Tibial nerve (tissue), 4 donors: ENCODE results near the gene RXRG.

Source experiments
- EP300 ChIP-seq, 2 donors: sonication (generic); formaldehyde crosslinking; IDR thresholded peaks; one replicate each; pipeline ENCODE4 v1.6.1; 2017; ENCODE audit warnings: antibody characterized with exemption in 2 of 2, mild to moderate bottlenecking in 1 of 2
- POLR2A ChIP-seq, 2 donors: fragments of 450-650 bp; IDR thresholded peaks; one replicate each; pipeline ENCODE4 v1.6.1; 2017; ENCODE audit warnings: antibody characterized with exemption in 2 of 2, mild to moderate bottlenecking in 2 of 2, moderate library complexity in 2 of 2
- TF ChIP-seq, protein P1 (sequence below), 5 experiments: fragments of 200-600 bp in 3 of 5; fragments of 450-650 bp in 2 of 5; sonication (generic) in 3 of 5; IDR thresholded peaks; one replicate each; pipeline ENCODE4 v1.5.1; 2016 to 2019; ENCODE audit warnings: antibody characterized with exemption in 5 of 5, mild to moderate bottlenecking in 3 of 5, moderate library complexity in 2 of 5

GRCh38 chr1:165442653-165443052 is 2.3 kb downstream of the RXRG start:
- TF ChIP-seq POLR2A (IDR thresholded peaks at IDR 0.05) (no peak), EP300 (IDR thresholded peaks at IDR 0.05) (no peak)
- TF ChIP-seq, protein P1, sequence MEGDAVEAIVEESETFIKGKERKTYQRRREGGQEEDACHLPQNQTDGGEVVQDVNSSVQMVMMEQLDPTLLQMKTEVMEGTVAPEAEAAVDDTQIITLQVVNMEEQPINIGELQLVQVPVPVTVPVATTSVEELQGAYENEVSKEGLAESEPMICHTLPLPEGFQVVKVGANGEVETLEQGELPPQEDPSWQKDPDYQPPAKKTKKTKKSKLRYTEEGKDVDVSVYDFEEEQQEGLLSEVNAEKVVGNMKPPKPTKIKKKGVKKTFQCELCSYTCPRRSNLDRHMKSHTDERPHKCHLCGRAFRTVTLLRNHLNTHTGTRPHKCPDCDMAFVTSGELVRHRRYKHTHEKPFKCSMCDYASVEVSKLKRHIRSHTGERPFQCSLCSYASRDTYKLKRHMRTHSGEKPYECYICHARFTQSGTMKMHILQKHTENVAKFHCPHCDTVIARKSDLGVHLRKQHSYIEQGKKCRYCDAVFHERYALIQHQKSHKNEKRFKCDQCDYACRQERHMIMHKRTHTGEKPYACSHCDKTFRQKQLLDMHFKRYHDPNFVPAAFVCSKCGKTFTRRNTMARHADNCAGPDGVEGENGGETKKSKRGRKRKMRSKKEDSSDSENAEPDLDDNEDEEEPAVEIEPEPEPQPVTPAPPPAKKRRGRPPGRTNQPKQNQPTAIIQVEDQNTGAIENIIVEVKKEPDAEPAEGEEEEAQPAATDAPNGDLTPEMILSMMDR (IDR thresholded peaks at IDR 0.05): no peak
